HS-5 (cell line): ENCODE measurements around the gene IQSEC3.
A peak's percentile ranks its signal among the peaks of the same experiment; 100 is the strongest.

ENCODE experiments used
- DNase-seq: peaks from one replicate; pipeline ENCODE4 v3.0.0-alpha.2; 2012; ENCODE audit warnings: low read depth

Gene IQSEC3

DNA sequence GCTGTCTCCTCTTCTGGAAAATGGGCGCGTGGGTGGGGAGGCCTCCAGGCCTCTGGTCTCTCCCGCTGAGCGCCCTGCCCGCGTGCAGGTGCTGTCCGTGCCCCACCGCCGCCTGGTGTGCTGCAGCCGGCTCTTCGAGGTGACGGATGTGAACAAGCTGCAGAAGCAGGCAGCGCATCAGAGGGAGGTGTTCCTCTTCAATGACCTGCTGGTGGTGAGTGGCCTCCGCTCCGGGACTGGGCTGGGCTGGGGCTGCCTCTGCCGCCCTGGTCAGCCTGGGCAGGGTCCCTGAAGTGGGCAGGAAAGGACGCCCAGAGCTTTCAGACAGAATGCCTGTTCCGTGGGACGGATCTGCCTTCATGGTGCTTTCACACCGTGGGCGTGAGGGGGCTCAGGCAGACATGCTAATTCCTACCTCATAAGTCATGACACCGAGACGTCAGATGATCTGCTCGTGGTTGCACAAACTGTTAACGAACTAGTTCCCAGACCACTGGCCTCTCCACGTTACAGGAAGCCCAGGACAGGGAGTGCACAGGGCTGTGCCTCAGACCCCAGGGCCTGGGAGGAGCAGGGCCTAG, 96.9 kb downstream of the IQSEC3 start:
- no peak for DNase-seq

- DNase-seq = no peak
These were observed 97.6 kb downstream of the IQSEC3 start for GRCh38 chr12:164207-164606.

- DNase-seq = no peak
These were observed 99.3 kb downstream of the IQSEC3 start for GRCh38 chr12:165862-166368.

- no peak for DNase-seq
These were observed 100.0 kb downstream of the IQSEC3 start for GRCh38 chr12:166425-167075.

GRCh38 chr12:167959-168600, 101.5 kb downstream of the IQSEC3 start:
- no peak for DNase-seq

GRCh38 chr12:168763-169525, 102.4 kb downstream of the IQSEC3 start:
- DNase-seq = no peak

DNA sequence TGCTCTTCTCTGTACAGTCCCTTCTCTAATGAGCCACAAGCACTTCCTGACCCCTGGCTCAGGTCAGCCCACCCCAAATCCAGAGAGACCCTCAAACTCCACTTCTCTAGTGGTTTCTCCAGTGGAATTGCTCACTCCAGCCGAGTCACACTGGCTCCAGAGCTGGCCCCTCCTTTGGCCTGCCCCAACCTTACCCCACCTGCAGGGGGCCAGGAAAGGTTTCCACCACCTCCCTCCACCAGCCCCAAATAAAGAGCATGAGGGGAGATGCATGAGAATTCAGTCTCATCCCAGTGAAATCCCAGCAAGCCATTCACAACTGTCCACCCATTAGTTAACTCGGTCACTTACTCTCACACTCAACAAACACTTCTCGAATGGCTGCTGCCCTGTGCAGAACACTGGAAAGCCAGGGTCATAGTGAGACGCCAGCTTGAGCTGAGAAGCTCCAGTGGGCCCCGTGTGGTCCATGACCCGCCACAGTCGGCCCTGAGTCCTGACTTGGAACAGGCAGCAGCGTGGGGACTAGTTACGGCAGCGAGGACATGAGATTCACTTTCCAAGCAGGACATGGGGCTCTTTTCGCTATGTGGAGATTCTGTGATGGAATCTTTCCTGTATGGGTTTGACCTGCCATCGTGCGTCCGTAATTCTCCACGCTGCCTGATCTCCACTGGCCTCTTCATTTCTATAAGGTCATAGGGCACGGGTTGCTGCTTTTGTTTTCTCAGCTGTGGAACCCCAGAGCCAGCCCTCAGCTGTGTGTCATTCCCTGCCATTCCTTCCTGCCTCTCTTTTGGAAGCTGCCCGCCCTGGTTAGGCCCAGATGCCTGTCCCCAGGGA, 103.2 kb downstream of the IQSEC3 start:
- DNase-seq = no peak

DNA sequence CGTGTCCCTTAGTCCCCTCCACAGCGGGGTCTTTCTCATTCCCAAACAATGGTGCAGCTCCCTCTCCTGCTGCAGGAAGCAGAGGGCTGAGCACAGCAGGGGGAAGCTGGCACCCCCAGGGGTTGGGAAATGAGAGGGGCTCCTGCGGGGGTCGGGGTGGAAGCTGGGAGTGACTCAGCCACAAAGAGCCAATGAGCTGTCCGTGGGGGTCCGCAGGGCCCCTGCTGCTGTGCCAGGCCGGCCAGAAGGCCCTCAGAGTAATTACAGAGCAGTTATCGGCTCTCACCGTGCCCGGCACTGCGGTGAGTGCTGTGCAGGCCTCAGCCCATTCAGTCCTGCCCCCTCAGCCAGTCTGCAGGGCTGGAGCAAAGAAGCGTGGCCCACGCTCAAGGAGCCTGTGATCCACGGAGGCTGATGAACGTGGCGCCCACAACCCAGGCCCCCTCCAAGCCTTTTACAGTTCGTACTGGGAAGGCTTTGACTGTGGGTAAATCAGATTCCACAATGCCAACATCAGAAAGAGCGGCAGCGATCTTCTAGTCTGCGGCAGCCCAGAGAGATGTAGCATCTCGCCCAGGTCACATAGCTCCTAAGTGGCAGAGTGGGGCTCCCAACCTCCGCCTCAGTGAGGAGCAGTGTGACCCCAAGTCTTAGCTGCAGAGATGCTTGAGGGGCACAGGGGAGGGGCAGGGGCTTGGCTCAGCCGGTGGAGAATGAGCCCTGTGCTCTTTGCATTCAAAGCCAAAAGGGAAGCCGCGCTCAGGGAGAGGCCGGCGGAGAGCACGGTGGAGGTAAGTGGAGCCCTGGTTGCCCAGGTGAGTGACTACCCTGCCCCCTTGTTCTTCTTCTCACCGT, 104.0 kb downstream of the IQSEC3 start:
- DNase-seq = no peak

DNA sequence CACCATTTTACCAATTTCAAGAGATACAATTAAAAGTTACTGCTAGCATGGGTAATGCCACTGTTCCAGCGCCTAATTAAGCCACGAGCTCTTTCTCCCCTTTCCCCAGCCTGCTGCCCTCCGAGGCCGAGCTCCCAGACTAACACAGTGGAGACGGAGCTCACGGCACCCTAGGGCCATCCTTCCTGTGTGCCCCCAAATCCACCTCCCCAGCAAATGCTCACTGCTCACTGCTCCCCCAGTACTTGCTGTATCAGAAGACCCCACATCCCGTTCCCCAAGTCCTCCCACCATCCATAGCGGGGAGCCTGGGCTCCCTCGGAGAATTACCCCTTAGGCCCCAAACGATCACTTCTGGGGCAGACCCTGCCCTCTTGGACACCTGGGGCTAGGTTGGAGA, 104.7 kb downstream of the IQSEC3 start:
- no peak for DNase-seq

DNA sequence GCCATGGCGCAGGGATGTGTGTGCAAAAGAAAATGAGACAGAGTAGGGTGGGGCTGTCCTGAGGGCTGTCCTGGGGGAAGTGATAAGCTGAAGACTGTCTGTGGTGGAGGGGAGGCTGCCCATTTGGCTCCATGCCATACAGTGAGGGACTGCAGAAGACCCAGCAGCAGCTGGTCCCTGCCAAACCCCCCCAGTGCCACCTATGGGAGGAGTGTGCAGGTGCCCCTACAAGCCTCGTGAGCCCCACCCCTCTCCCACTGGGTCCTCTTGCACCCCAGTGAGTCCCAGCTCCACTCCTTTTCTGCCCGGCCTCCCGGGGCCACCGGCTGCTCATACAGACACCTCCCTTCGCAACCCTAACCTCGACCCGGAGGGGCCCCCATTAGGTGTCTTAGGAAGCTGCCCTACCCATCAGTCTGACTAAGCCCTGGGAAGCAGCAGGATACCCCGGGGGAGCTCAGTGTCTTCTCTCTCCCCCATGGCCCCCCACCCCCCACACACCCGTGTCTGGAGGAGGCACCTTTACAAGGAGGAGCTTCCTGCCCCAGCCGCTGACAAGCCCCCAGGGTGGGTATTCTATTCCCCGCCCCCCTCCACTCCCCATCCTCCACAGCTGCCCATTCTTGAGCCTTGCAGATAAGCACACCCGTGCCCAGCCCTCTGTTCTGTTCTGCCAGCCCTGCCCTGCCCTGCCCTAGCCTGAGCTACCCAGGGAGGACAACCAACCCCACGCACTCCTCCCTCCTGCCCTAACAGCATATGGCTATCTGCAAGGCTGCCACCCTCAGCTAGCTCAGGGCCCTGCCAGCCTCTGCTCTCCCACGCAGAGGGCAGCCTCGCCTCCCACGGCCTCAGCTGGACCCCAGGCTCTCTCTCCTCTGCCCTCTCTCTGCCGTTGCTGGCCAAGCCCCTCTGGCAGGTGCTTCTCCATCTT, 105.4 kb downstream of the IQSEC3 start:
- DNase-seq = no peak

- no peak for DNase-seq
These were observed 106.2 kb downstream of the IQSEC3 start for GRCh38 chr12:172732-173161.

DNA sequence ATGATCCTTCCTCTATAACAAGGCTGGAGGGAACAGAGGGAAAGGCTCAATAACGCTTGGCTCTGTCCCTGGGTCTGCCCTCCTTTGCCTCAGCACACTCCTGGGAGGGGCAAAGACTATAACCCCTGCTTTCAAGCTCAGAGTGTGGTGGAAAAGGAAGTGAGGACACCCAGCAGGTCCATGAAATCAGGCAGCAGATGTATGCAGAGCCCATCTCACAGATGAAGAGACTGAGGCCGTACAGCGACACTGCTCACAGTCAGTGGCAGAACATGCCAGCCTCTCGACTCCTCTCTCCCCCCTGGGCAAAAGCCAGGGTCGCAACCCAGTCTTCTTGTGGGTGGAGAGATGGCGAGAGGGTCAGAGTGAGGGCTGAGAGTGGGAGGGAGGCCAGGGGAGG, 107.6 kb downstream of the IQSEC3 start:
- no peak for DNase-seq

DNA sequence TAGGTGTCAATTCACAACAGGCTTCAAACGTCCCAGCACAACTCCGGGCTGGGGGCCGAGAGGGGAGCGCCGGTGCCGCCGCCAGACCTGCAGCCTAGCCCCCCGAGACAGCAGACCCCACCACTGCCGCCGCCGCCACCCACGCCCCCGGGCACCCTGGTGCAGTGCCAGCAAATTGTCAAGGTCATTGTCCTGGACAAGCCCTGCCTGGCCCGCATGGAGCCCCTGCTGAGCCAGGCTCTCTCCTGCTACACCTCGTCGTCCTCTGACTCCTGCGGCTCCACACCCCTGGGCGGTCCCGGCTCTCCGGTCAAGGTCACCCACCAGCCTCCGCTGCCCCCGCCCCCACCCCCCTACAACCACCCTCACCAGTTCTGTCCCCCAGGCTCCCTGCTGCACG, 108.0 kb downstream of the IQSEC3 start:
- no peak for DNase-seq

DNA sequence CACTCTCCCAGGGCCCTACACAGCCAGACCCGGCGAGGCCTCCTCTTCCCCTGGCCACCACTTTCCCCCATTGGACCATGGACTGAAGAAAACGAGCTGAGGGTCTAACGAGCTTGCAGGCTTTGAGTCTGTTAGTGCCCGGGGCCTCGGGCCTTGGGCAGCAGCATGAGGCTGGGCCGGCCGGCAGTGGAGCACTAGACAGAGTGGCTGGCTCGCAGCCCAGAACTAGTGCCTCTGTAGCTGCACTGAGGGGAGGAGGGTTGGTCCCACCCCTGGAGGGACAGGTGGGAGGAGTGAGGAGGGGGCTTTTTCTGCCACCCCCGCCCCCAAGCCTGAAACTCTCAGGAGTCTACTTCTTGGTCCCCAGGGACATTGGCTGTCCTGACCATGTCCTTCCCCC, 108.7 kb downstream of the IQSEC3 start:
- DNase-seq = no peak

DNA sequence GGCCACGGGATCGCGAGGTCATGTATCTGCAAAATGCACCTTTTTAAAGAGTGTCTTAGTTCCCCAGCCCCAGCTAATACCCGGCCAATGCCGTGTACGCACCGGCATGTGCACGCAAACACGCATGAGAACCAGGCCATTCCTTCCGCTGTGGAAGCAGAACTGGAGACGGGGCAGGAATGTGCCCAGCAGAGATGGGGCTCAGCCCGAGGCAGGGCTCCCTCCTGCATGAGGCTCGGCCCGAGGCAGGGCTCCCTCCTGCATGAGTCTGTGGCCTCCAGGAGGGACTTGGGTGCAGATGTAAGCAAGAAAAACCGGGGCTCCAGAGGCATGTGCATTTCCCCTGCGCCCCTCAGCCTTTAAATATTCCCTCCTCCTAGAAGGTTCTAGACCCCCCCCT, 109.2 kb downstream of the IQSEC3 start:
- DNase-seq = no peak

GRCh38 chr12:176321-177181, 110.0 kb downstream of the IQSEC3 start:
- DNase-seq = peak; percentile 10

GRCh38 chr12:177336-177979, 110.9 kb downstream of the IQSEC3 start:
- DNase-seq = no peak
